Coronary artery (tissue), 2 donors: ENCODE data around the gene TRIM7.

Experiments used
- DNase-seq: peaks from one replicate; pipeline ENCODE4 v3.0.0-alpha.2; 2017; ENCODE audit warnings: low spot score
- H3K27ac ChIP-seq, 2 donors: fragments of 200-600 bp; sonication (generic); one replicate each; pipeline ENCODE4 v1.5.1; 2016 to 2019
- H3K4me3 ChIP-seq: fragments of 200-600 bp; sonication (generic); 2 replicates; pipeline ENCODE4 v1.5.1; 2016; ENCODE audit warnings: mild to moderate bottlenecking, moderate library complexity
- CTCF ChIP-seq: fragments of 200-600 bp; sonication (generic); IDR thresholded peaks from one replicate; pipeline ENCODE4 v1.5.1; 2019; ENCODE audit warnings: antibody characterized with exemption

The TRIM7 gene

GRCh38 chr5:181203777-181204112, 1.3 kb downstream of the TRIM7 start:
- Histone ChIP-seq H3K27ac (peak overlapping the region; percentile 72 to 92), H3K4me3 (peak overlapping the region; percentile 82)
- DNase-seq, result no peak
- no peak for TF ChIP-seq CTCF

GRCh38 chr5:181203093-181203711, 1.8 kb downstream of the TRIM7 start:
- no peak for TF ChIP-seq CTCF
- Histone ChIP-seq H3K27ac (peak overlapping the region; percentile 14 to 92), H3K4me3 (peak overlapping the region; percentile 82)
- no peak for DNase-seq

- no peak for DNase-seq
- TF ChIP-seq CTCF, result no peak
- no peak overlapping the region for H3K27ac ChIP-seq
- no peak overlapping the region for H3K4me3 ChIP-seq
Measured at GRCh38 chr5:181200816-181201215, 4.2 kb downstream of the TRIM7 start.

- H3K27ac ChIP-seq, result no peak overlapping the region
- no peak for TF ChIP-seq CTCF
- DNase-seq, result no peak
- no peak overlapping the region for H3K4me3 ChIP-seq
Measured at GRCh38 chr5:181199881-181200638, 4.9 kb downstream of the TRIM7 start.

- TF ChIP-seq CTCF, result no peak
- DNase-seq, result no peak
- Histone ChIP-seq H3K27ac (no peak overlapping the region), H3K4me3 (no peak overlapping the region)
Measured at GRCh38 chr5:181198905-181199519, 6.0 kb downstream of the TRIM7 start.

- no peak for TF ChIP-seq CTCF
- Histone ChIP-seq H3K4me3 (no peak overlapping the region), H3K27ac (no peak overlapping the region)
- no peak for DNase-seq
Measured at GRCh38 chr5:181198106-181198685, 6.8 kb downstream of the TRIM7 start.
